K562 (cell line): ENCODE results near the gene ELAC2. TPM values are rescaled to one million over a fixed set of nuclear protein-coding genes. Genes with fewer than 3 reads are reported as not detected.

Source experiments
- ATAC-seq: fragments of 200-7000 bp; cut with Tn5 transposase; 3 replicates; pipeline ENCODE4 v1.9.1; 2020; ENCODE audit warnings: moderate library complexity
- BruUV-seq: library from RNA; stranded (reverse); fragments of 400-500 nt; replicated peaks from 2 replicates; lab custom pipeline; 2021; lab: Mats Ljungman, UMichigan
- CTCF ChIA-PET: fragments of 300-600 bp; formaldehyde crosslinking; extraction: SDS; loops from one replicate; lab custom pipeline; 2021; ENCODE audit warnings: low intra/inter-chr PET ratio; lab: Yijun Ruan, JAX
- POLR2A ChIA-PET: fragments of 300-600, 350-650 bp; sonication (Branson Sonifier 250); formaldehyde crosslinking; extraction: SDS; loops from one replicate; lab custom pipeline; 2021; ENCODE audit warnings: antibody characterized with exemption, inconsistent platforms; lab: Yijun Ruan, JAX
- DNase-seq, 4 experiments: peaks; one replicate each; pipeline versions ENCODE4 v3.0.0 to v3.0.0-alpha.2; 2011 to 2018; ENCODE audit warnings: low spot score in 3 of 4, mixed read lengths in 3 of 4; ENCODE audit errors: extremely low read depth in 1 of 4
- FAIRE-seq: peaks from 2 replicates; lab custom pipeline; 2011; peaks lifted over from hg19 to GRCh38; lab: Jason Lieb, UNC
- H2AFZ ChIP-seq: 2 replicates; pipeline ENCODE4 v1.6.0; 2011; ENCODE audit warnings: low read depth, low read length, control low read depth, inconsistent platforms
- H3K27ac ChIP-seq: fragments of 200-600 bp; 3 replicates; pipeline ENCODE4 v1.8.0; 2011; ENCODE audit warnings: low read depth, mild to moderate bottlenecking, control low read depth, inconsistent platforms, low read length, moderate library complexity, mixed read lengths; ENCODE audit errors: extremely low read depth
- H3K27me3 ChIP-seq, 2 experiments: fragments of 300-600 bp in 1 of 2; 2 replicates in 1 of 2; 3 replicates in 1 of 2; pipeline versions ENCODE4 v1.6.0 to v1.8.0; 2011; ENCODE audit warnings: inconsistent platforms in 2 of 2, low read length in 2 of 2, mild to moderate bottlenecking in 1 of 2, mixed read lengths in 1 of 2, moderate library complexity in 1 of 2; ENCODE audit not compliant: control insufficient read depth in 2 of 2, insufficient read depth in 2 of 2
- H3K36me3 ChIP-seq: fragments of 300-600 bp; 3 replicates; pipeline ENCODE4 v1.8.0; 2011; ENCODE audit warnings: mild to moderate bottlenecking, low read length, inconsistent platforms; ENCODE audit not compliant: control insufficient read depth, insufficient read depth
- H3K4me1 ChIP-seq, 2 experiments: fragments of 200-600 bp in 1 of 2; replicated peaks in 1 of 2; 2 replicates in 1 of 2; 3 replicates in 1 of 2; pipeline versions ENCODE4 v1.5.1 to v1.8.0; 2011; ENCODE audit warnings: inconsistent platforms in 2 of 2, low read length in 2 of 2, mild to moderate bottlenecking in 1 of 2, mixed read lengths in 1 of 2, moderate library complexity in 1 of 2; ENCODE audit not compliant: control insufficient read depth in 2 of 2, insufficient read depth in 2 of 2
- H3K4me2 ChIP-seq: 2 replicates; pipeline ENCODE4 v1.6.1; 2011; ENCODE audit warnings: low read length, control low read depth, inconsistent platforms, mixed read lengths; ENCODE audit not compliant: insufficient read depth
- H3K4me3 ChIP-seq: fragments of 200-600 bp; sonication (generic), shearing (Covaris generic); 2 replicates; pipeline ENCODE4 v1.5.1; 2016; ENCODE audit warnings: control low read depth, inconsistent platforms
- H3K79me2 ChIP-seq: fragments of 200-600 bp; 3 replicates; pipeline ENCODE4 v1.8.0; 2011; ENCODE audit warnings: low read length, inconsistent platforms; ENCODE audit not compliant: control insufficient read depth, insufficient read depth
- H3K9ac ChIP-seq, 2 experiments: 2 replicates each; pipeline versions ENCODE4 v1.6.0 to v1.6.1; 2011; ENCODE audit warnings: low read depth in 2 of 2, low read length in 2 of 2, control low read depth in 1 of 2, inconsistent platforms in 1 of 2, mild to moderate bottlenecking in 1 of 2, mixed read lengths in 1 of 2; ENCODE audit not compliant: insufficient read depth in 1 of 2
- H3K9me1 ChIP-seq: one replicate; pipeline ENCODE4 v1.6.0; 2011; ENCODE audit warnings: inconsistent platforms, mild to moderate bottlenecking, low read length, moderate library complexity; ENCODE audit not compliant: control insufficient read depth, insufficient read depth
- H3K9me3 ChIP-seq: replicated peaks from 2 replicates; pipeline ENCODE4 v1.5.1; 2011; ENCODE audit warnings: low read depth, low read length, inconsistent platforms; ENCODE audit not compliant: control insufficient read depth, insufficient read depth
- H4K20me1 ChIP-seq: replicated peaks from 2 replicates; pipeline ENCODE4 v1.6.1; 2011; ENCODE audit warnings: low read length, inconsistent platforms, mixed read lengths; ENCODE audit not compliant: control insufficient read depth, insufficient read depth
- CBFA2T3 ChIP-seq: fragments of 450-650 bp; IDR thresholded peaks from 2 replicates; pipeline ENCODE4 v1.6.1; 2017
- EGR1 ChIP-seq: fragments of 450-650 bp; conservative IDR thresholded peaks from 2 replicates; pipeline ENCODE4 v1.6.1; 2017; ENCODE audit warnings: mild to moderate bottlenecking
- FOXP1 ChIP-seq: sonication (generic); formaldehyde crosslinking; IDR thresholded peaks from 2 replicates; pipeline ENCODE4 v1.8.0; 2022; ENCODE audit warnings: mild to moderate bottlenecking, missing genetic modification reagents
- HMG20A ChIP-seq: fragments of 450-650 bp; formaldehyde crosslinking; conservative IDR thresholded peaks from 2 replicates; pipeline ENCODE4 v1.4.0; 2020; ENCODE audit warnings: mild to moderate bottlenecking, mixed read lengths
- HSF4 ChIP-seq: fragments of 250-450 bp; sonication (Bioruptor Pico); IDR thresholded peaks from 2 replicates; pipeline ENCODE4 v2.1.2; 2022; ENCODE audit warnings: mild to moderate bottlenecking, moderate library complexity, borderline replicate concordance
- IRF2 ChIP-seq: sonication (generic); formaldehyde crosslinking; IDR thresholded peaks from 2 replicates; pipeline ENCODE4 v1.8.1; 2022; ENCODE audit warnings: mild to moderate bottlenecking, missing genetic modification reagents
- TOE1 ChIP-seq, 2 experiments: fragments of 450-650 bp in 1 of 2; sonication (generic) in 1 of 2; formaldehyde crosslinking in 1 of 2; IDR thresholded peaks; 2 replicates each; pipeline versions ENCODE4 v1.7.1 to v1.8.0; 2016 to 2022; ENCODE audit warnings: borderline replicate concordance in 2 of 2, mild to moderate bottlenecking in 2 of 2, antibody characterized with exemption in 1 of 2, inconsistent platforms in 1 of 2, low read depth in 1 of 2, missing genetic modification reagents in 1 of 2, moderate library complexity in 1 of 2
- ZNF324 ChIP-seq: fragments of 250-450 bp; sonication (Bioruptor Pico); IDR thresholded peaks from 2 replicates; pipeline ENCODE4 v1.4.0; 2020; ENCODE audit warnings: mild to moderate bottlenecking
- ZNF561 ChIP-seq: fragments of 450-650 bp; formaldehyde crosslinking; conservative IDR thresholded peaks from 2 replicates; pipeline ENCODE4 v1.4.0; 2020; ENCODE audit warnings: mild to moderate bottlenecking, moderate library complexity
- ZNF644 ChIP-seq: fragments of 200-800 bp; sonication (Bioruptor generic); IDR thresholded peaks from 2 replicates; pipeline ENCODE4 v1.6.1; 2016; ENCODE audit warnings: low read depth, missing genetic modification characterization, missing compliant biosample characterization
- ZNF830 ChIP-seq: fragments of 250-450 bp; sonication (Bioruptor Pico); IDR thresholded peaks from 2 replicates; pipeline ENCODE4 v1.5.0; 2021; ENCODE audit warnings: mild to moderate bottlenecking
- WGBS: fragments of 100-300 bp; shearing (Covaris generic); methylation state at CpG from one replicate; pipeline ENCODE4 v1.1.6; 2016; ENCODE audit warnings: low coverage, mixed read lengths; ENCODE audit not compliant: insufficient coverage; ENCODE audit errors: missing lambda C conversion rate; 5-methylcytosine and 5-hydroxymethylcytosine counted together
- in situ Hi-C: fragments of 300-500 bp; cut with MboI; formaldehyde crosslinking; loops from 4 replicates; pipeline ENCODE4 v1.15.0; 2018; ENCODE audit warnings: inconsistent platforms, mixed read lengths
- intact Hi-C: fragments of 100-400 bp; cut with micrococcal nuclease; formaldehyde crosslinking; loops from 2 replicates; pipeline ENCODE4 v1.14.2; 2022
- polyA plus RNA-seq, 8 experiments: library from polyadenylated mRNA; depleted of rRNA in 4 of 8; stranded (reverse) in 5 of 8; unstranded in 3 of 8; fragments of >200 nt; fragmentation: Nextera tagmentation in 2 of 8; fragmentation: Illumina TruSeq in 1 of 8; extraction: Ambion mirVana in 2 of 8; extraction: Trizol in 1 of 8; gene quantifications; 2 replicates each; pipeline versions ENCODE4 v1.2.1 to v1.2.3, GENCODE V29; 2011 to 2014; ENCODE audit warnings: inconsistent platforms in 1 of 8, missing spikeins in 1 of 8
- total RNA-seq, 7 experiments: library from RNA; depleted of rRNA in 6 of 7; stranded (reverse); fragments of >200 nt in 6 of 7; fragmentation: Illumina TruSeq in 2 of 7; extraction: Trizol in 2 of 7; gene quantifications; 2 replicates each; pipeline versions ENCODE4 v1.2.1 to v1.2.3, GENCODE V29; 2011 to 2021; ENCODE audit warnings: low replicate concordance in 1 of 7

ELAC2 gene
- total and polyA plus RNA-seq, 9 of the 15 experiments (the other 6 are each of a cell fraction or from before 2014, with no cell fraction given): 4.5 to 129 (median 70.6) TPM

GRCh38 chr17:12953156-12953555 is 64.7 kb downstream of the ELAC2 start:
- ChIA-PET CTCF (no interaction called here), POLR2A (interaction anchor here (0.7 kb wide), 1 partner anchor 85 kb away, joined by 3 read pairs; no protein-coding TSS in a partner anchor)
- TF ChIP-seq CBFA2T3: no peak
- TF ChIP-seq EGR1: no peak
- TF ChIP-seq HMG20A (CRISPR knock-in tag): no peak
- no peak for TF ChIP-seq ZNF324
- TF ChIP-seq ZNF561 (CRISPR knock-in tag): no peak
- no peak for TF ChIP-seq TOE1 (IDR thresholded peaks at IDR 0.05; ENCODE audit: borderline replicate concordance)
- TF ChIP-seq TOE1 (CRISPR knock-in tag; IDR thresholded peaks at IDR 0.05; ENCODE audit: borderline replicate concordance, low read depth): no peak
- no peak for TF ChIP-seq ZNF830 (CRISPR knock-in tag)
- no peak for TF ChIP-seq FOXP1
- no peak for TF ChIP-seq IRF2
- TF ChIP-seq HSF4 (CRISPR knock-in tag): no peak
- no peak for TF ChIP-seq ZNF644
- BruUV-seq: no TSS peak
- H3K4me2 ChIP-seq: no peak overlapping the region
- in situ Hi-C loops: no loop called here
- WGBS: 0% methylated on average over 6 of the region's 13 CpGs
- no peak overlapping the region for H3K4me3 ChIP-seq
- DNase-seq: no peak
- H2AFZ ChIP-seq: no peak overlapping the region
- no peak overlapping the region for H3K27ac ChIP-seq
- intact Hi-C loops: no loop called here
- FAIRE-seq: no peak
- no peaks in the 10 kb centered on the region for H4K20me1 ChIP-seq
- H3K36me3 ChIP-seq: no peaks in the 10 kb centered on the region
- no peaks in the 10 kb centered on the region for H3K9me3 ChIP-seq
- H3K4me1 ChIP-seq: no peaks in the 10 kb centered on the region
- no peak overlapping the region for H3K9ac ChIP-seq
- H3K9me1 ChIP-seq: no peaks in the 10 kb centered on the region
- ATAC-seq: no peak
- no peaks in the 10 kb centered on the region for H3K79me2 ChIP-seq
- H3K27me3 ChIP-seq: peaks cover 3 to 24% of the 10 kb centered on the region in 2 experiments; a peak in 3 of 5 replicates
